SJCRH30 (cell line): ENCODE results near the gene LRRC27. TPM values are rescaled to one million over a fixed set of nuclear protein-coding genes. Genes with fewer than 3 reads are reported as not detected.
"Not testable (repeated sequence)": the region's sequence is repeated elsewhere in the genome, so short reads cannot be mapped to it uniquely, and the experiment has no call there.

Experiments
- DNase-seq, 2 experiments: peaks; one replicate each; pipeline ENCODE4 v3.0.0-alpha.2; 2015 to 2020
- H3K27ac ChIP-seq: fragments of 250-450 bp; sonication (Bioruptor Pico); 2 replicates; pipeline ENCODE4 v1.5.1; 2020; ENCODE audit warnings: mild to moderate bottlenecking, moderate library complexity
- H3K27me3 ChIP-seq: fragments of 250-450 bp; sonication (Bioruptor Pico); 2 replicates; pipeline ENCODE4 v1.5.1; 2020; ENCODE audit warnings: mild to moderate bottlenecking, moderate library complexity
- H3K36me3 ChIP-seq: fragments of 250-450 bp; sonication (Bioruptor Pico); 2 replicates; pipeline ENCODE4 v1.5.1; 2020; ENCODE audit warnings: mild to moderate bottlenecking, moderate library complexity
- H3K4me1 ChIP-seq: fragments of 250-450 bp; sonication (Bioruptor Pico); 2 replicates; pipeline ENCODE4 v1.5.1; 2020; ENCODE audit warnings: mild to moderate bottlenecking, moderate library complexity
- H3K4me3 ChIP-seq: fragments of 250-450 bp; sonication (Bioruptor Pico); 2 replicates; pipeline ENCODE4 v1.5.1; 2020; ENCODE audit warnings: mild to moderate bottlenecking, moderate library complexity
- H3K9me3 ChIP-seq: fragments of 250-450 bp; sonication (Bioruptor Pico); replicated peaks from 2 replicates; pipeline ENCODE4 v1.5.1; 2020; ENCODE audit warnings: mild to moderate bottlenecking, moderate library complexity
- total RNA-seq: library from RNA; depleted of rRNA; stranded (reverse); fragments of >200 nt; shearing (Covaris generic); gene quantifications from 2 replicates; pipeline ENCODE4 v1.2.3, GENCODE V29; 2014

The LRRC27 gene
- total RNA-seq, 1 experiment from 2014 or later: 1.8 TPM

DNA sequence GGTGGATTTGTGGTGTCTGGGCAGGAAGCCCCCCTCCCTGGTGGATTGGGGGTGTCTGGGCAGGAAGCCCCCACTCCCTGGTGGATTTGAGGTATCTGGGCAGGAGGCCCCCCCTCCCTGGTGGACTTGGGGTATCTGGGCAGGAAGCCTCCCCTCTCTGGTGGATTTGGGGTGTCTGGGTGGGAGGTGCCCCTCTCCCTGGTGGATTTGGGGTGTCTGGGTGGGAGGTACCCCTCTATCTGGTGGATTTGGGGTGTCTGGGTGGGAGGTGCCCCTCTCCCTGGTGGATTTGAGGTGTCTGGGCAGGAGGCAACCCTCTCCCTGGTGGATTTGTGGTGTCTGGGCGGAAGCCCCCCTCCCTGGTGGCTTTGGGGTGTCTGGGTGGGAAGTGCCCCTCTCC lies 54.9 kb downstream of the LRRC27 start:
- not testable (repeated sequence) for H3K36me3 ChIP-seq, H3K27me3 ChIP-seq, H3K4me1 ChIP-seq, H3K9me3 ChIP-seq, H3K27ac ChIP-seq, H3K4me3 ChIP-seq, DNase-seq

DNA sequence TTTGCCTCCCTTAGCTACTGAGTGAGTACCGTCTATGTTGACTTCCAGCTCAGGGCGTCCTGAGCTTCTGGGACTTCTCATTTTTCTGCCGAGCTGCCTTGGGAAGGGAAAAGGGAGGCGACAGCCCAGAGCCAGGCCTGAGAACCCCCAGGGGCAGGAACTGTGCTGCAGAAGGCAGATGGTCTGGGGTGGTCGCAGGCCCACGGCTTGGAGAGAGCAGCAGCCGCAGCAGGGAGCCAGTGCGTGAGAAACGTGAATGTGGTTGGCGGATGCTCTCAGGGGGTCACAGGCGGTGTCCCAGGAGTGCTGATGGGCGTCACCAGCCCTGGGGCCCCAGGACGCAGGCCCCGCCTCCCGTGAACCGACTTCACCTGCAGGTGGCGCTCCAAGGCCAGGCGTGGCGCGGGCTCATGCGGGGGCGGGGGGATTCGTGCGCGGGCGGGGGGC lies 55.8 kb downstream of the LRRC27 start:
- Histone ChIP-seq H3K4me3 (no peak overlapping the region), H3K27ac (no peak overlapping the region), H3K36me3 (no peaks in the 10 kb centered on the region), H3K4me1 (no peaks in the 10 kb centered on the region), H3K9me3 (no peaks in the 10 kb centered on the region), H3K27me3 (no peaks in the 10 kb centered on the region)
- peak; percentile 20 to 49 for DNase-seq

DNA sequence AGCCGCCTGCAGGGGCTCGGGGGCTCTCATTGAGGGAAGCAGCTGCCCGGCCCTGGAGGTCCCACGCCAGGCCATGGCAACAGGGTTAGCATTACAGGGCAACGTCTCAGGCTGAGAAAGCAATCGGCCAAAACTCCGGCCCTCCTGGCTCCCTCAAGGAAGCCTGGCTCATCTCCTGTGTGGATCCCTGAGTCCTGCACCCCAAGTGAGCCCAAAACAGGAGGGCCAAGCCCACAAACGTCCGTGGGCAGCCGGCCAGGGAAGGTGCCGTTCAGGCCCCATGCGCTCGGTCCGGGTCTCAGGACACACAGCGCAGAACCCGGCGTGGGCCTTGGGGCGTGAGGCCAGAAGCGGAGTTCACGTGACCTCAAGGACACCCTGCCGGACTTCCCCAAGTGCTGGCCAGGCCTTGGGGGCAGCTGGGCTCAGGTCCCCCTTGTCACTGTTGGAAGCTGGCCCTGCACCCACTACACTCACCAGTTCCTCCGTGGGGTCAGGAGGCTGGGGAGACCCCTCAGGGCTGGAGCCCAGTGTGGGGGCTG lies 57.0 kb downstream of the LRRC27 start:
- Histone ChIP-seq H3K27me3 (no peaks in the 10 kb centered on the region), H3K4me1 (no peaks in the 10 kb centered on the region), H3K9me3 (no peaks in the 10 kb centered on the region), H3K27ac (no peak overlapping the region), H3K4me3 (no peak overlapping the region), H3K36me3 (no peaks in the 10 kb centered on the region)
- peak in 1 of 2 experiments; percentile 9 for DNase-seq

- Histone ChIP-seq H3K27me3 (no peaks in the 10 kb centered on the region), H3K9me3 (no peaks in the 10 kb centered on the region), H3K4me1 (no peaks in the 10 kb centered on the region), H3K27ac (no peak overlapping the region), H3K36me3 (no peaks in the 10 kb centered on the region), H3K4me3 (no peak overlapping the region)
- no peak for DNase-seq
Measured at GRCh38 chr10:132389433-132390169, 57.6 kb downstream of the LRRC27 start.

- no peaks in the 10 kb centered on the region for H3K4me1 ChIP-seq
- H3K27ac ChIP-seq: no peak overlapping the region
- no peaks in the 10 kb centered on the region for H3K36me3 ChIP-seq
- no peaks in the 10 kb centered on the region for H3K27me3 ChIP-seq
- H3K9me3 ChIP-seq: no peaks in the 10 kb centered on the region
- no peak overlapping the region for H3K4me3 ChIP-seq
- no peak for DNase-seq
Measured at GRCh38 chr10:132390170-132390920, 58.4 kb downstream of the LRRC27 start.

DNA sequence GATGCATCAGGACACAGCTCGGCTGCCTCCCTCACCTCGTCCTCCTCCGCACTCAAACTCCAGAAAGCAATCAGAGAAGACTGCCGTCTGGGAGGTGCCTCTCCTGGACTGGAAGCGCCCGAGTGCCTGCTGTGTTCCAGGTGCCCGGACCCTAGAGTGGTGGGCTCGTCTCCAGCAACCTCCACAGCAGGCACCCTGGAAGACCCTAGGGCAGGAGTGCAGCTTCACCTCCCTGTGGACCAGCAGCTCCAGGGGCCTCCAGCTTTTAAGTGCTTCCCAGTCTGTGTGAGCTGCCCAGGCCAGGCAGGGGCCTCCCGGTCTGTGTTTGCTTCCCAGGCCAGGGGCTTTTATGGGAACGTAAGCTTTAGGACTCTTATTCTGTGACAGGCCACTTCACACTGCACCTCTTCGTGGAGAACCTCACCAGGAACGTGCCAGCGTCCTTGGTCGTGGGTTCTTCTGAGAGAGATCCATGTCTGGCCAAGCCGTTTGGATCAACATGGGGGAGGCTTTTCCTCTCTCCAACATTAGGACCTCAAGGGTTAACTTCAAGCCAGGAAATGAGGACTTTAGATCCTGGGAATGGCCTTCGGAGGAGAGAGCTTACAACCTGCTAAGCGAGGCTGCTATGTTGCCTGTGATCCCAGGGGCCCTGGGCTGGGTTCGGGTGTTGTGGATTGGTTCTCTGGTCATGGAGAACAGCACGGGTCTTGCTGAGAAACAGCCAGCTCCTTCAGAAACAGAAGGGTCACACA lies 59.1 kb downstream of the LRRC27 start:
- Histone ChIP-seq H3K27ac (no peak overlapping the region), H3K4me3 (no peak overlapping the region), H3K27me3 (no peaks in the 10 kb centered on the region), H3K9me3 (no peaks in the 10 kb centered on the region), H3K4me1 (no peaks in the 10 kb centered on the region), H3K36me3 (no peaks in the 10 kb centered on the region)
- DNase-seq: no peak

GRCh38 chr10:132391676-132392020 lies 59.7 kb downstream of the LRRC27 start:
- H3K4me3 ChIP-seq: no peak overlapping the region
- no peak for DNase-seq
- H3K27ac ChIP-seq: no peak overlapping the region
- no peaks in the 10 kb centered on the region for H3K9me3 ChIP-seq
- H3K4me1 ChIP-seq: no peaks in the 10 kb centered on the region
- no peaks in the 10 kb centered on the region for H3K36me3 ChIP-seq
- no peaks in the 10 kb centered on the region for H3K27me3 ChIP-seq

- H3K27ac ChIP-seq: no peak overlapping the region
- no peaks in the 10 kb centered on the region for H3K36me3 ChIP-seq
- H3K4me3 ChIP-seq: no peak overlapping the region
- H3K4me1 ChIP-seq: no peaks in the 10 kb centered on the region
- H3K27me3 ChIP-seq: no peaks in the 10 kb centered on the region
- no peaks in the 10 kb centered on the region for H3K9me3 ChIP-seq
- no peak for DNase-seq
Measured at GRCh38 chr10:132392184-132392800, 60.3 kb downstream of the LRRC27 start.

DNA sequence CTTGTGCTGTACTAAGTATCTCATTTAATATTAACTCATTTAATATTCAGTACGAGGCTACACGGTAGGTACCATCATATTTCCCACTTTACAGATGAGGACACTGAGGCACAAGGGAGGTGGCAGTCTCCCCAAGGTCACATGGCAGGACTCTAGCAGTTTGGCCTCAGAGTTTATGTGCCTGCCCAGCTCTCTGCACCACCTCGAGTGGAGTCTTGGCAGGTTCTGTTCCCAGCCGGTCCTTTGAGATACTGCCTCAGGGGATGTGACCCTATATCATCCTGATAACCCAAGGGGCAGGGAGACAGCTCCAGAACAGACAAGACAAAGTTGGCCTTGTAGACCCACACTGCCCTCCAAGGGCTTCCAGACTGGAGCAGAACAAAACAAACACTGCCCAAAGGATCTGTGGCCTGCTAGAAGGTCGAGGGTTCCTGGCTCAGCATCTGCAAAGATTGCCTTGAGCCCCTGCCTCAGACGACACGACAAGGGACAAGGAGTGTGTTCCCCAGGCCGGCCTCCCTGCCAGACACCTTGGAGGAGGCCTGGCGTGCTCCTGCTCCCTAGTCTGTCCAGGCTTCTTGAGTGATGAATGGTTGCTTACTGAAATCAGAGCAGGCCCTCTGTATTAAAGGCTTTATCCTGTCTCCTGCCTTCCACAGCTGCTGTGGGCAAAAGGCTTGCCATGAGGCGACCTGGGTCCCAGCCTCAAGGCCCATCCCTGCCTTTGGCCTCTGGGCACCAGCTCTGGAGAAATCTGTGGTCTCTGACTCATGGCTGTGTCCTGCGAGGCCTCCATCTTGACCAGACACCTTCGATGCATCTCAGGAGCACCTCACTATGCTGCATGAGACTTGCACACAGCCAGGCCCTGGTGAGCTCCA lies 61.1 kb downstream of the LRRC27 start:
- H3K9me3 ChIP-seq: no peaks in the 10 kb centered on the region
- no peak overlapping the region for H3K4me3 ChIP-seq
- H3K27ac ChIP-seq: no peak overlapping the region
- H3K4me1 ChIP-seq: no peaks in the 10 kb centered on the region
- no peak for DNase-seq
- H3K36me3 ChIP-seq: no peaks in the 10 kb centered on the region
- 0 out of 2 replicates have a peak, but pooled peaks cover under 1% of the 10 kb centered on the region for H3K27me3 ChIP-seq

- DNase-seq: no peak
- Histone ChIP-seq H3K4me3 (no peak overlapping the region), H3K27me3 (0 out of 2 replicates have a peak, but pooled peaks cover 3% of the 10 kb centered on the region), H3K4me1 (no peaks in the 10 kb centered on the region), H3K36me3 (no peaks in the 10 kb centered on the region), H3K9me3 (no peaks in the 10 kb centered on the region), H3K27ac (no peak overlapping the region)
Measured at GRCh38 chr10:132393695-132394181, 61.7 kb downstream of the LRRC27 start.

GRCh38 chr10:132394201-132394811 lies 62.3 kb downstream of the LRRC27 start:
- Histone ChIP-seq H3K4me3 (no peak overlapping the region), H3K27ac (no peak overlapping the region), H3K4me1 (peaks cover 3% of the 10 kb centered on the region; the same call in 1 of the 2 replicates), H3K36me3 (no peaks in the 10 kb centered on the region), H3K9me3 (no peaks in the 10 kb centered on the region), H3K27me3 (0 out of 2 replicates have a peak, but pooled peaks cover 5% of the 10 kb centered on the region)
- no peak for DNase-seq

- H3K27ac ChIP-seq: no peak overlapping the region
- peaks cover 4% of the 10 kb centered on the region; the same call in 1 of the 2 replicates for H3K4me1 ChIP-seq
- DNase-seq: no peak
- no peaks in the 10 kb centered on the region for H3K36me3 ChIP-seq
- H3K27me3 ChIP-seq: 0 out of 2 replicates have a peak, but pooled peaks cover 6% of the 10 kb centered on the region
- no peaks in the 10 kb centered on the region for H3K9me3 ChIP-seq
- no peak overlapping the region for H3K4me3 ChIP-seq
Measured at GRCh38 chr10:132394936-132395703, 63.1 kb downstream of the LRRC27 start.
